HEK293T (cell line): ENCODE measurements around the gene LAGE3.

ENCODE experiments used
- CTCF ChIA-PET: fragments of 350-600 bp; formaldehyde crosslinking; extraction: SDS; loops from one replicate; lab custom pipeline; 2021; ENCODE audit warnings: antibody characterized with exemption, inconsistent platforms; lab: Yijun Ruan, JAX
- POLR2A ChIA-PET: fragments of 350-600 bp; formaldehyde crosslinking; extraction: SDS; loops from one replicate; lab custom pipeline; 2020; ENCODE audit warnings: antibody characterized with exemption, inconsistent platforms; lab: Yijun Ruan, JAX
- DNase-seq: peaks from one replicate; pipeline ENCODE4 v3.0.0; 2012; ENCODE audit warnings: mixed read lengths; ENCODE audit errors: extremely low spot score
- ARNT ChIP-seq: fragments of 450-650 bp; IDR thresholded peaks from 2 replicates; pipeline ENCODE4 v1.6.1; 2017; ENCODE audit warnings: mild to moderate bottlenecking
- BHLHE40 ChIP-seq: fragments of 450-650 bp; IDR thresholded peaks from 2 replicates; pipeline ENCODE4 v1.6.1; 2016; ENCODE audit warnings: mild to moderate bottlenecking, moderate library complexity, borderline replicate concordance
- CTBP1 ChIP-seq: fragments of 450-650 bp; IDR thresholded peaks from 2 replicates; pipeline ENCODE4 v1.6.1; 2016; ENCODE audit warnings: borderline replicate concordance
- ELF4 ChIP-seq: fragments of 450-650 bp; IDR thresholded peaks from 2 replicates; pipeline ENCODE4 v1.6.1; 2017; ENCODE audit warnings: antibody characterized with exemption
- FOXA1 ChIP-seq: fragments of 450-650 bp; IDR thresholded peaks from 2 replicates; pipeline ENCODE4 v1.6.1; 2016; ENCODE audit warnings: mild to moderate bottlenecking
- FOXK2 ChIP-seq: fragments of 450-650 bp; IDR thresholded peaks from 2 replicates; pipeline ENCODE4 v1.6.1; 2016; ENCODE audit warnings: mild to moderate bottlenecking
- FOXM1 ChIP-seq: fragments of 450-650 bp; IDR thresholded peaks from 2 replicates; pipeline ENCODE4 v1.6.1; 2017; ENCODE audit warnings: mild to moderate bottlenecking, borderline replicate concordance
- HDGF ChIP-seq: fragments of 450-650 bp; IDR thresholded peaks from 2 replicates; pipeline ENCODE4 v1.6.1; 2017; ENCODE audit warnings: antibody characterized with exemption, borderline replicate concordance
- L3MBTL2 ChIP-seq: fragments of 450-650 bp; conservative IDR thresholded peaks from 2 replicates; pipeline ENCODE4 v1.6.1; 2016; ENCODE audit warnings: mild to moderate bottlenecking
- LEF1 ChIP-seq: fragments of 450-650 bp; IDR thresholded peaks from 2 replicates; pipeline ENCODE4 v1.6.1; 2017; ENCODE audit warnings: mild to moderate bottlenecking, borderline replicate concordance
- NFRKB ChIP-seq: fragments of 450-650 bp; IDR thresholded peaks from 2 replicates; pipeline ENCODE4 v1.6.1; 2016; ENCODE audit warnings: mild to moderate bottlenecking, moderate library complexity
- PKNOX1 ChIP-seq: fragments of 450-650 bp; IDR thresholded peaks from 2 replicates; pipeline ENCODE4 v1.6.1; 2016
- SP1 ChIP-seq: fragments of 450-650 bp; IDR thresholded peaks from 2 replicates; pipeline ENCODE4 v1.6.1; 2017
- SUZ12 ChIP-seq: fragments of 450-650 bp; IDR thresholded peaks from 2 replicates; pipeline ENCODE4 v1.6.1; 2016; ENCODE audit warnings: mild to moderate bottlenecking
- TARDBP ChIP-seq: fragments of 450-650 bp; IDR thresholded peaks from 2 replicates; pipeline ENCODE4 v1.6.1; 2016
- ZNF384 ChIP-seq: fragments of 450-650 bp; IDR thresholded peaks from 2 replicates; pipeline ENCODE4 v1.6.1; 2016

Gene LAGE3

GRCh38 chrX:154469880-154470279, 9.2 kb downstream of the LAGE3 start:
- no peak for DNase-seq
- TF ChIP-seq SUZ12 = no peak
- no peak for TF ChIP-seq SP1
- no peak for TF ChIP-seq HDGF
- no peak for TF ChIP-seq L3MBTL2
- TF ChIP-seq TARDBP = no peak
- TF ChIP-seq PKNOX1 = no peak
- CTCF ChIA-PET = no interaction called here
- POLR2A ChIA-PET = no interaction called here

GRCh38 chrX:154469114-154469513, 10.0 kb downstream of the LAGE3 start:
- no peak for TF ChIP-seq ELF4
- TF ChIP-seq SP1 = no peak
- no peak for TF ChIP-seq FOXA1
- no peak for TF ChIP-seq HDGF
- no peak for TF ChIP-seq FOXM1
- no peak for DNase-seq
- POLR2A ChIA-PET = no interaction called here
- CTCF ChIA-PET = no interaction called here

- TF ChIP-seq TARDBP = no peak
- no peak for TF ChIP-seq PKNOX1
- TF ChIP-seq L3MBTL2 = no peak
- TF ChIP-seq FOXK2 = no peak
- no peak for TF ChIP-seq SP1
- no peak for TF ChIP-seq BHLHE40
- no peak for TF ChIP-seq LEF1
- TF ChIP-seq SUZ12 = no peak
- TF ChIP-seq FOXM1 = no peak
- no peak for TF ChIP-seq ELF4
- TF ChIP-seq NFRKB = no peak
- TF ChIP-seq ZNF384 = no peak
- no peak for TF ChIP-seq HDGF
- no peak for TF ChIP-seq FOXA1
- TF ChIP-seq ARNT = no peak
- no peak for TF ChIP-seq CTBP1
- POLR2A ChIA-PET = interaction anchor here (1.6 kb wide), 1 partner anchor 9 kb away, joined by 5 read pairs; no protein-coding TSS in a partner anchor
- CTCF ChIA-PET = no interaction called here
- no peak for DNase-seq
Observed at GRCh38 chrX:154468217-154468616, 10.9 kb downstream of the LAGE3 start.

- POLR2A ChIA-PET = interaction anchor here (1.6 kb wide), 1 partner anchor 10 kb away, joined by 5 read pairs; no protein-coding TSS in a partner anchor
- CTCF ChIA-PET = no interaction called here
- DNase-seq = no peak
- no peak for TF ChIP-seq ZNF384
- no peak for TF ChIP-seq NFRKB
- no peak for TF ChIP-seq LEF1
- no peak for TF ChIP-seq HDGF
- no peak for TF ChIP-seq ARNT
- TF ChIP-seq ELF4 = no peak
- no peak for TF ChIP-seq CTBP1
- TF ChIP-seq PKNOX1 = no peak
- no peak for TF ChIP-seq TARDBP
- no peak for TF ChIP-seq SP1
- TF ChIP-seq FOXA1 = no peak
- TF ChIP-seq SUZ12 = no peak
- TF ChIP-seq BHLHE40 = no peak
- no peak for TF ChIP-seq FOXM1
- no peak for TF ChIP-seq FOXK2
- TF ChIP-seq L3MBTL2 = no peak
Observed at GRCh38 chrX:154467556-154467955, 11.5 kb downstream of the LAGE3 start.

DNA sequence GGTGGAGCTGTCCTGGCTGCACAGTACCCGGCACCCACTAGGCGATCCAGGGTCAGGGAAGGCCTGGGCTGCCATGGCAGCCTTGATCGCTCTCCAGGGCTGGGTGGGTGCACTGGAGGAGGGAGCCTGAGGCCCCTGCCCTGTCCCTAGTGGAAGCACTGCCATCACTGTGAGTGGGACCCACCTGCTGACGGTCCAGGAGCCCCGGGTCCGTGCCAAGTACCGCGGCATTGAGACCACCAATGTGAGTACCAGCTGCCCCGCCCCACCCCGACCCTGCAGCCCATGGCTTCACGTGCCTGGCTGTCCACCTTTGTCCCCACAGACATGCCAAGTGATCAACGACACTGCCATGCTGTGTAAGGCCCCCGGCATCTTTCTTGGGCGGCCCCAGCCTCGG, 12.2 kb downstream of the LAGE3 start:
- no peak for DNase-seq
- CTCF ChIA-PET = no interaction called here
- POLR2A ChIA-PET = interaction anchor here (1.6 kb wide), 1 partner anchor 10 kb away, joined by 5 read pairs; no protein-coding TSS in a partner anchor
- no peak for TF ChIP-seq SP1
- no peak for TF ChIP-seq L3MBTL2
- no peak for TF ChIP-seq SUZ12
- TF ChIP-seq ARNT = no peak
- TF ChIP-seq LEF1 = no peak
- no peak for TF ChIP-seq HDGF
- TF ChIP-seq TARDBP = no peak
- TF ChIP-seq CTBP1 = no peak

GRCh38 chrX:154466036-154466435, 13.0 kb downstream of the LAGE3 start:
- POLR2A ChIA-PET = no interaction called here
- CTCF ChIA-PET = no interaction called here
- DNase-seq = no peak
- TF ChIP-seq ZNF384 (no peak), PKNOX1 (no peak), FOXK2 (no peak), ARNT (no peak), SP1 (no peak), BHLHE40 (no peak), LEF1 (no peak), FOXM1 (no peak), SUZ12 (no peak), FOXA1 (no peak), TARDBP (no peak), HDGF (no peak), NFRKB (no peak), L3MBTL2 (no peak), ELF4 (no peak), CTBP1 (no peak)
